Large intestine (tissue), 3 donors: ENCODE measurements around the gene FAM236B. TPM values are rescaled to one million over a fixed set of nuclear protein-coding genes. Genes with fewer than 3 reads are reported as not detected.
"Not testable (repeated sequence)": the region's sequence is repeated elsewhere in the genome, so short reads cannot be mapped to it uniquely, and the experiment has no call there.

ENCODE experiments used
- DNase-seq, 2 donors: peaks; one replicate each; pipeline versions ENCODE4 v3.0.0 to v3.0.0-alpha.2; 2013
- H3K27ac ChIP-seq: one replicate; pipeline ENCODE4 v1.5.1; 2013; ENCODE audit warnings: low read length
- H3K27me3 ChIP-seq: 2 replicates; pipeline ENCODE4 v1.6.1; 2013; ENCODE audit warnings: low read length; ENCODE audit not compliant: control insufficient read depth, insufficient read depth
- H3K36me3 ChIP-seq: 2 replicates; pipeline ENCODE4 v1.6.1; 2013; ENCODE audit warnings: low read length; ENCODE audit not compliant: control insufficient read depth, insufficient read depth
- H3K4me1 ChIP-seq: one replicate; pipeline ENCODE4 v1.6.1; 2013; ENCODE audit warnings: low read length; ENCODE audit not compliant: control insufficient read depth, insufficient read depth
- H3K4me3 ChIP-seq: one replicate; pipeline ENCODE4 v1.5.1; 2013; ENCODE audit warnings: low read length
- H3K9me3 ChIP-seq: one replicate; pipeline ENCODE4 v1.6.1; 2013; ENCODE audit warnings: mild to moderate bottlenecking, low read depth, low read length, moderate library complexity; ENCODE audit not compliant: control insufficient read depth
- WGBS: methylation state at CpG from one replicate; pipeline ENCODE4 v1.1.5; 2013; ENCODE audit warnings: low lambda C conversion rate; ENCODE audit not compliant: insufficient coverage; 5-methylcytosine and 5-hydroxymethylcytosine counted together
- polyA plus RNA-seq: library from polyadenylated mRNA; unstranded; fragments of 120-200 nt; gene quantifications from one replicate; pipeline ENCODE4 v1.2.1, GENCODE V29; 2013

Gene FAM236B
- polyA plus RNA-seq, 1 donor: not detected

GRCh38 chrX:72760454-72760853 lies 22.0 kb downstream of the FAM236B start:
- WGBS: no CpG with 5 or more reads among the region's 9 CpGs
- H3K4me3 ChIP-seq, H3K9me3 ChIP-seq, DNase-seq, H3K27ac ChIP-seq, H3K27me3 ChIP-seq, H3K36me3 ChIP-seq, H3K4me1 ChIP-seq: not testable (repeated sequence)

- H3K9me3 ChIP-seq, H3K36me3 ChIP-seq, H3K27ac ChIP-seq, H3K4me1 ChIP-seq, H3K27me3 ChIP-seq, DNase-seq, H3K4me3 ChIP-seq: not testable (repeated sequence)
- WGBS: no CpG with 5 or more reads among the region's 3 CpGs
Measured at GRCh38 chrX:72748545-72748944, 33.9 kb downstream of the FAM236B start.

- WGBS: no CpG with 5 or more reads among the region's 7 CpGs
- DNase-seq: not testable (repeated sequence)
Measured at GRCh38 chrX:72745546-72745945, 36.9 kb downstream of the FAM236B start.

GRCh38 chrX:72735561-72735960 lies 46.9 kb downstream of the FAM236B start:
- Histone ChIP-seq H3K27ac (no peak overlapping the region), H3K4me3 (no peak overlapping the region), H3K4me1 (no peaks in the 10 kb centered on the region), H3K9me3 (no peaks in the 10 kb centered on the region), H3K27me3 (no peaks in the 10 kb centered on the region), H3K36me3 (no peaks in the 10 kb centered on the region)
- DNase-seq: no peak
- WGBS: no CpG with 5 or more reads among the region's 1 CpG

More at GRCh38 chrX:72745546-72745945, 36.9 kb downstream of the FAM236B start:
- not testable (repeated sequence) for H3K27me3 ChIP-seq, H3K4me1 ChIP-seq, H3K36me3 ChIP-seq, H3K9me3 ChIP-seq, H3K4me3 ChIP-seq, H3K27ac ChIP-seq

- no CpG with 5 or more reads among the region's 8 CpGs for WGBS
- H3K27me3 ChIP-seq, H3K9me3 ChIP-seq, H3K36me3 ChIP-seq, DNase-seq, H3K27ac ChIP-seq, H3K4me1 ChIP-seq, H3K4me3 ChIP-seq: not testable (repeated sequence)
Measured at GRCh38 chrX:72733636-72734035, 48.8 kb downstream of the FAM236B start.

Other genes starting within 250 kb of the FAM236B start
- gene HDAC8, start 209.8 kb downstream of the FAM236B start, polyA plus RNA-seq: 26.5 TPM
- gene PHKA1, start 68.4 kb downstream of the FAM236B start, polyA plus RNA-seq: 0.67 TPM
- gene DMRTC1B, start 5.8 kb downstream of the FAM236B start, polyA plus RNA-seq: 1.5 TPM
- not detected for gene FAM236D, start 25.6 kb upstream of the FAM236B start, polyA plus RNA-seq
- gene FAM236C, start 130.0 kb upstream of the FAM236B start, polyA plus RNA-seq: not detected
- gene FAM236A, start 155.5 kb upstream of the FAM236B start, polyA plus RNA-seq: not detected
- gene DMRTC1, start 161.2 kb upstream of the FAM236B start, polyA plus RNA-seq: not detected
- gene PABPC1L2B, start 220.3 kb upstream of the FAM236B start, polyA plus RNA-seq: 0.04 TPM